ACC112 (cell line): Measurements from ENCODE around the gene CREG2.

Experiments used
- H2AFZ ChIP-seq: fragments of 200-600 bp; sonication (generic); one replicate; pipeline ENCODE4 v1.6.0; 2017; ENCODE audit warnings: antibody characterized with exemption, low read length; ENCODE audit not compliant: unreplicated experiment
- H3K27ac ChIP-seq: fragments of 200-600 bp; sonication (generic); 2 replicates; pipeline ENCODE4 v1.5.1; 2014; ENCODE audit warnings: low read depth, mild to moderate bottlenecking, antibody characterized with exemption, low read length, moderate library complexity
- H3K27me3 ChIP-seq: fragments of 200-600 bp; sonication (generic); 2 replicates; pipeline ENCODE4 v1.6.1; 2014; ENCODE audit warnings: mild to moderate bottlenecking, antibody characterized with exemption, low read length, moderate library complexity, mixed read lengths; ENCODE audit not compliant: insufficient read depth
- H3K36me3 ChIP-seq: fragments of 200-600 bp; sonication (generic); 2 replicates; pipeline ENCODE4 v1.6.1; 2016; ENCODE audit warnings: mild to moderate bottlenecking, antibody characterized with exemption, low read length, moderate library complexity, mixed read lengths; ENCODE audit not compliant: insufficient read depth
- H3K4me1 ChIP-seq: fragments of 200-600 bp; sonication (generic); one replicate; pipeline ENCODE4 v1.6.1; 2016; ENCODE audit warnings: low read length, mixed read lengths; ENCODE audit not compliant: insufficient read depth, unreplicated experiment, control insufficient read depth
- H3K4me3 ChIP-seq: fragments of 200-600 bp; sonication (generic); 2 replicates; pipeline ENCODE4 v1.5.1; 2014; ENCODE audit warnings: mild to moderate bottlenecking, low read depth, low read length
- H3K79me2 ChIP-seq: fragments of 200-600 bp; sonication (generic); one replicate; pipeline ENCODE4 v1.6.0; 2016; ENCODE audit warnings: low read length; ENCODE audit not compliant: control insufficient read depth, unreplicated experiment, insufficient read depth

The CREG2 gene

DNA sequence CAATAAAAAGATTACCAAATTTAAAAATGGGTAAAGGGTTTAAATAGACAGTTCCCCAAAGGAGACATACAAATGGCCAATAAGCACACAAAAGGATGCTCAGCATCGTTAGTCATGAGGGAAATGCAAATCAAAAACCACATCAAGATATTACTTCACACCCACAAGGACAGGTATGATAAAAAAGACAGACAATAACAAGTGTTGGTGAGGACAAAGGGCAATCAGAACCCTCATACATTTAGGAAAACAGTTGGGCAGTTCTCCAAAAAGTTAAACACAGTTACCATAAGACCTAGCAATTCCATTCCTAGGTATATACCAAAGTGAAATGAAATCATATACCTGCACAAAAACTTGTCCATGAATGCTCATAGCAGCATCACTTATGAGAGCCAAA lies 14.5 kb downstream of the CREG2 start:
- no peaks in the 10 kb centered on the region for H3K36me3 ChIP-seq
- H3K4me3 ChIP-seq, result no peak overlapping the region
- H3K27ac ChIP-seq, result no peak overlapping the region
- H3K4me1 ChIP-seq, result no peaks in the 10 kb centered on the region
- H3K27me3 ChIP-seq, result no peaks in the 10 kb centered on the region
- no peaks in the 10 kb centered on the region for H3K79me2 ChIP-seq
- H2AFZ ChIP-seq, result no peak overlapping the region

DNA sequence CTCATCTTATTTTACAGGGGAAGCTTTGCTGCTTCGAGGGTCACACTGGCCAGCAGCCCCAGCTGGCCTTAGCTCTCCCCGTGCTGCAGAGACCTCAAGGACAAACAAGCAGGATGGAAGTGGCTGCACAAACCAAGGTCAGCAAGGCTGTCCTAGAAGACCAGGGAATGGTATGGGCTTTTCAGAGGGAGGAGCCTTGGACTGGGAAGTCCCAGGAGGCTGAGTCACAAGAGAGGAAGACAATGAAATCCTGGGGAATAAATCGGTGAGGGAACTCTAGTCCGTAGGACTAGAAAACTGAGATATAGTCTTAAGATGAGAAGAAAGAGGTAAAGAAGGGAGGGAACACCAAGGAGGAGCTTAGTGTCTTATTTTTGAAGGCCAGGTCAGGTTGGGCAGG lies 15.7 kb downstream of the CREG2 start:
- H2AFZ ChIP-seq, result no peak overlapping the region
- no peaks in the 10 kb centered on the region for H3K4me1 ChIP-seq
- no peaks in the 10 kb centered on the region for H3K79me2 ChIP-seq
- H3K36me3 ChIP-seq, result no peaks in the 10 kb centered on the region
- no peak overlapping the region for H3K4me3 ChIP-seq
- no peaks in the 10 kb centered on the region for H3K27me3 ChIP-seq
- H3K27ac ChIP-seq, result no peak overlapping the region

DNA sequence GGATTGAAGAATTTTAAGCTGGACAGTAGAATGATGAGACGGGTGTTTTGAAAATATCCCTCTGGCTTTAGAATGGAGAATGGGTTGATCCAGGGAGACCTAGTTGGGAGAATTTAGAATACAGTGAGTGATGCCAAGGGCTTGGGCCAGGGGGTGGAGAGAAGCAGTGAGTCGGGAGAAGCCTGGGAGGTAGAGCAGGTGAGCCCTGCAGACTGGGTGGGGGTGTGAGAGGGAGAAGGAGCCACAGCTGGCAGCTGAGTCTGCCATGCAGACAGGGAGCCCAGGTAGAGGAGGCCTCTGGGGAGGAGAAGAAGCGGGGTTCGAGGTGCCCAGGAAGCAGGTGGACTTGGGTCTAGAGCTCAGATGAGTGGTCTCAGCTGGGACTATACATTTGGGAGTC lies 18.2 kb downstream of the CREG2 start:
- Histone ChIP-seq H3K4me3 (no peak overlapping the region), H3K79me2 (no peaks in the 10 kb centered on the region), H3K4me1 (no peaks in the 10 kb centered on the region), H3K36me3 (no peaks in the 10 kb centered on the region), H2AFZ (no peak overlapping the region), H3K27me3 (peaks cover 2% of the 10 kb centered on the region; the same call in 1 of the 2 replicates), H3K27ac (no peak overlapping the region)

DNA sequence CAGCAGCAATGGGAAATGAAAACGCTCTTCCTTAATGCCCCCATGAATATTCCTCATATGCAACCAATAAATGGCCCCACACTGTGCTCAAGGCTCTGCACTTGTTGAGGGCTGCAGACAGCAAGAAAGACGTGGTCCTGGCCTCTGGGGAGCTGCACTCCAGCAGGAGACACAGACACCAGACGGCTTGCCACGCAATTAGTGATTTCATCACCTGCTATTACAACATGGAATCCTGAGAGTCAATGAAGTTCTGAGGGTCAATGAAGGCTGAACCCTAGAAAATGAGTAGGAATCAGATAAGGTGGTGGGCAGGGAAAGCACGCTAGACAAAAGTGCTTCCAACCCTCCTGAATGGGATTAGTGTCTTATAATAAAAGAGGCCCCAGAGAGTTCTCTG lies 18.9 kb downstream of the CREG2 start:
- Histone ChIP-seq H2AFZ (no peak overlapping the region), H3K4me1 (no peaks in the 10 kb centered on the region), H3K27ac (no peak overlapping the region), H3K36me3 (no peaks in the 10 kb centered on the region), H3K79me2 (no peaks in the 10 kb centered on the region), H3K27me3 (peaks cover 6% of the 10 kb centered on the region), H3K4me3 (no peak overlapping the region)

DNA sequence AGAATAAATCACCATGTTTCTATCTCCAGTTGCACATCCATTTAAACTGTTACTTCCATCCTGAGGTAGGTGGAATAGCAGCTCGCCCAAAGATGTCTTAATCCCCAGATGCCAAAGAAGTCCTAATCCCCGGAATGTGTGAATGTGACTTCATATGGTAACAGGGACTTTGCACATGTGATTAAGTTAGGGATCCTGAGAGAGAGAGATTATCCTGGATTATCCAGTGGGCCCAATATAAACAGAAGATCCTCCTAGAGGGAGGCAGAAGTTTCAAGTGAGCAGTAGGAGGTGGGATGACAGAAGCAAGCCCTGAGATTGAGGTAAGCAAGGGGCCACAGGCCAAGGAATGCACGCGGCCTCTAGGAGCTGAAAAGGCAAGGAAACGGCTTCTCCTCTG lies 19.8 kb downstream of the CREG2 start:
- H3K79me2 ChIP-seq, result no peaks in the 10 kb centered on the region

DNA sequence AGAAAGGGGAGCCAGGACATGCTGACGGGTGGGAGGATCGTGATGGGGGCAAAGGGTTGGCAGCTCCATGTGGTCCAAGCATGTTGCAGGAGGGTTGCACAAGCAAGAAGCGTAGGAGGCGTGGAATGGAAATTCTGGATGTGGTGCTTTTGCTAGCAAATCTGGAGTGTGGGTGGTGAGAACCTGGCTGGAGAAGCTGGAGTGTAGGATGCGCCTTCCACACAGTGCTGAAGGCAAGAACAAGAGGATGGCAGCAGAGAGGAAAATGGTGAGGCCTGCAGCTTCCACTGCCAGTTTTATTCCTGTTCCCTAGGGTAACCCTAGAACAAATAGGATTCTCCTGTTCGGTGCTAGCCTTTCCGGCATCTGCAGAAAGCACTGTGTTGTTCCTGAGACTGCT lies 22.4 kb downstream of the CREG2 start:
- Histone ChIP-seq H3K4me1 (no peaks in the 10 kb centered on the region), H3K27me3 (peaks cover 20% of the 10 kb centered on the region), H3K79me2 (no peaks in the 10 kb centered on the region), H2AFZ (no peak overlapping the region), H3K4me3 (no peak overlapping the region), H3K36me3 (no peaks in the 10 kb centered on the region), H3K27ac (no peak overlapping the region)

More for the DNA sequence above, 19.8 kb downstream of the CREG2 start:
- Histone ChIP-seq H3K27ac (no peak overlapping the region), H3K4me3 (no peak overlapping the region), H3K27me3 (peaks cover 14% of the 10 kb centered on the region), H2AFZ (no peak overlapping the region), H3K36me3 (no peaks in the 10 kb centered on the region), H3K4me1 (no peaks in the 10 kb centered on the region)

DNA sequence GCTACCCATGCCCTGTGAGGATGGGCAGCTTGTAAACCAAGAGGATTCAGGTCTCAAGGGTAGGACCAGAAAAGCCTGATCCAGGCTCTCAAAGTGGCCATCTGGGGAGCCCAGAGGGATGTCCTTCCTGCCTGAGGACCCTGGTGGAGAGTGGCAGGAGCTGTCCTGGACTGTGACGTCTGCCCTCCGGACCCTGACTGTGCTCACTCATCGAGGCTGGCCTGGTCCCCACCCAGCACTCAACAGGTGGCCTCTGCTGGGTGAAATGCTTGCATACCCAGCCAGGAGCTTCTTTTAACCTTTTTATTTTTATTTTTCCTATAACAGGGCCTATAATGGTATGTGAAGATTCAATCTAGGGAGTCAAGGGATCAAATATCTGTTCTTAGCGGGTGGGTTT lies 24.5 kb downstream of the CREG2 start:
- H3K4me3 ChIP-seq, result no peak overlapping the region
- H3K27ac ChIP-seq, result no peak overlapping the region
- no peaks in the 10 kb centered on the region for H3K36me3 ChIP-seq
- peaks cover 20% of the 10 kb centered on the region for H3K27me3 ChIP-seq
- no peaks in the 10 kb centered on the region for H3K4me1 ChIP-seq
- H2AFZ ChIP-seq, result no peak overlapping the region
- no peaks in the 10 kb centered on the region for H3K79me2 ChIP-seq

DNA sequence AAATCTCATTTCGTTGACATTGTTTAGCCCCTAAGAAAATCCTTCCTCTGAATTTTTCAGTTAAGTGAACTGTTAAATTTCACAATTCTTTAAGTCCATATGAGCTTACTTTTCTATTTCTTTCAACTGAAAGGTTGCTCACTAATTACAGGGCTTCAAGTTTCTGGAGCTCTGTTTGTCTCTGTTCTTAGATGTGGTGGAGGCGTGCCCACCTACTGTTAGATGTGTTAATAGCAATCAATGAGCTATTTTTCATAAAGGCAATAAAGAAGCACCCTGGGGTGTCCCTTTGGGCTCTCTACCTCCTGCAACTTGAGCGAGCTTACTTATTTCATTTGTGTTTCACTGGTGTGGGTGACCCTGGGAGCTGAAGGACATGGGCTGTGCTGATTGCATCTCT lies 25.0 kb downstream of the CREG2 start:
- Histone ChIP-seq H3K4me3 (no peak overlapping the region), H3K79me2 (no peaks in the 10 kb centered on the region), H3K27me3 (peaks cover 20% of the 10 kb centered on the region), H3K27ac (no peak overlapping the region), H2AFZ (no peak overlapping the region), H3K36me3 (no peaks in the 10 kb centered on the region), H3K4me1 (peaks cover 3% of the 10 kb centered on the region)

DNA sequence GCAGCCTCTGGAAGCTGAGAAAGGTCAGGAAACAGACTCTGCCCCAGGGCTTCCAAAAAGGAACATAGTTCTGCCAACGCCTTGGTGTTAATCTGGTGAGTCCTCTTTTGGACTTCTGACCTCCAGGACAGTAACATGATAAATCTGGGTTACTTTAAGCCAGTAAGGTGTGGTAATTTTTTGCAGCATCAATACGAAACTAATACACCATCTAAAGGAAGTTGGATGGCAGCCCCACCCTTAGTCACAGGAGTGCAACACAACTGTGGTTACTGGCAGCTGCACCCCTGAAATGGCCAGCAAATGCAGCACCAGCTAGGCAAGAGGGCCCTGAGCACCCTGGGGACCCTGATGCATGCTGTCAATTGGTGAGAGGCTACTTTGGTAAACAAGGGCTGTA lies 25.8 kb downstream of the CREG2 start:
- no peak overlapping the region for H3K4me3 ChIP-seq
- H3K4me1 ChIP-seq, result peaks cover 9% of the 10 kb centered on the region
- peaks cover 20% of the 10 kb centered on the region for H3K27me3 ChIP-seq
- no peak overlapping the region for H2AFZ ChIP-seq
- H3K36me3 ChIP-seq, result no peaks in the 10 kb centered on the region
- H3K79me2 ChIP-seq, result no peaks in the 10 kb centered on the region
- H3K27ac ChIP-seq, result no peak overlapping the region

DNA sequence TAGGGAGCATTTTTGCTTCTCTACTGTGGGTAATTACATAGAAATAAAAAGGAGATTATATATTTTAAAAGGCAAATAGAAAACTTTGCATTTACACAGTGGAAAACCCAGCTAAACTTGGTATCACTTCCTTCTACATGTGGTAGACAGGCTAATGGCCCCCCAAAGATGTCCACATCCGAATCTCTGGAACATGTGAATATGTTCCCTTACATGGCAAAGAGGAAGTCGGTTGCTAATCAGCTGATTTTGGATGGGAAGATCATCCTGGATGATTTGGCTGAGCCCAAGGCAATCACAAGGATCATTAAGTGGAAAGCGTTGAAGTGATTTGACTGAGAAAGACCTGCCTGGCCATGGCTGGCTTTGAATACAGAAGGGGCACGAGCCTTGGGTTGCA lies 26.2 kb downstream of the CREG2 start:
- no peaks in the 10 kb centered on the region for H3K36me3 ChIP-seq
- no peak overlapping the region for H3K27ac ChIP-seq
- H3K4me1 ChIP-seq, result peaks cover 13% of the 10 kb centered on the region
- peaks cover 20% of the 10 kb centered on the region for H3K27me3 ChIP-seq
- H3K79me2 ChIP-seq, result no peaks in the 10 kb centered on the region
- no peak overlapping the region for H3K4me3 ChIP-seq
- no peak overlapping the region for H2AFZ ChIP-seq

DNA sequence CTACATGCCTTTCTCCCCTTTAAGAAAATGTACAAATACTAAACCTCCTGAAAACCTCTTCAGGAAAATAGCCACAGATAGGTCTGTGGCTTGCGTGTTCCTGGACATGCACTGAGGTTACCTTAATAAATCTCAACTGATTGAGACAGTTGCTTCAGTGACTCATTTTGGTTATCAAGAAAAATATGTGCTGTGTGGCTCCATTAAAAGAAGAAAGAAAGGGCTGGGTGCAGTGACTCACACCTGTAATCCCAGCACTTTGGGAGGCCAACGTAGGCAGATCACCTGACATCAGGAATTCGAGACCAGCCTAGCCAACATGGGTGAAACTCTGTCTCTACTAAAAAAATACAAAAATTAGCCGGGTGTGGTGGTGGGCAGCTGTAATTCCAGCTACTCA lies 27.1 kb downstream of the CREG2 start:
- Histone ChIP-seq H3K4me3 (no peak overlapping the region), H3K27me3 (peaks cover 20% of the 10 kb centered on the region), H3K27ac (no peak overlapping the region), H3K79me2 (no peaks in the 10 kb centered on the region), H2AFZ (no peak overlapping the region), H3K36me3 (no peaks in the 10 kb centered on the region), H3K4me1 (peaks cover 15% of the 10 kb centered on the region)
